HUDEP-2 (cell line): Measurements from ENCODE around the gene SORCS2.

Source experiments
- DNase-seq, 76 experiments: peaks; one replicate each; lab custom pipeline; 2025; ENCODE audit not compliant: unreplicated experiment in 76 of 76; lab: John Stamatoyannopoulos, UW

The SORCS2 gene

DNA sequence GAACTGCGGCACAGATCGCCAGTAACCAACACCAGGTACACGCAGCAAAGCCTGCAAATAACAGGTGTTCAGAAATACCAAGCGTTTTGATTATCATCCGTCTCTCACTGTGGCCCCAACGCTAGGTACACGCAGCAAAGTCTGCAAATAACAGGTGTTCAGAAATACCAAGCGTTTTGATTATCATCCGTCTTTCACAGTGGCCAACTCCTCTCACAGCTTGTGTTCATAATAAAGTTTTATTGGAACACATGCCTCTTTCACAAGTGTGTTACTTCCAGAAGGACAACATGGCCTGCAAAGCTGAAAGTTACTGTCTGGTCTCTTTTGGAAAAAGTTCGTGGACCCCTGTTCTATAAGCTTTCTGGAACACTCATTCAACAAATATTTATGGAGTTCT is 594.2 kb downstream of the SORCS2 start:
- no peak for DNase-seq

DNA sequence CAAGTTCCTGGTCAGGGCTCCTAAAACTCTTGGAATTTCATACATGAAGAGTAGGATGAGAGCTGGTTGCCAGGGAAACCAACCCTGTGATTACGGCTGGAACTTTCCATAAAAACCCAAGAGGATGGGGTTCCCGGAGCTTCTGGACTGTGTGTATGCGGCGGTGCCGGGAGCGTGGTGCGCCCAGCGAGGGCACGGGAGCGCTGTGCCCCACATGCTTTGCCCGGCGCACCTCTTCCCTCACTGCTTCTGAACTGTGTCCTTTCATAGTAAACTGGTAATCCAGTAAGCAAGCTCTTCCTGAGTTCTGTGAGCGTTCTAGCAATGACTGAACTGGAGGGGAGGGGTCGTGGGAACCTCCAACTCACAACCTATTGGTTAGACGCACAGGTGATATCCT is 594.7 kb downstream of the SORCS2 start:
- no peak for DNase-seq

DNA sequence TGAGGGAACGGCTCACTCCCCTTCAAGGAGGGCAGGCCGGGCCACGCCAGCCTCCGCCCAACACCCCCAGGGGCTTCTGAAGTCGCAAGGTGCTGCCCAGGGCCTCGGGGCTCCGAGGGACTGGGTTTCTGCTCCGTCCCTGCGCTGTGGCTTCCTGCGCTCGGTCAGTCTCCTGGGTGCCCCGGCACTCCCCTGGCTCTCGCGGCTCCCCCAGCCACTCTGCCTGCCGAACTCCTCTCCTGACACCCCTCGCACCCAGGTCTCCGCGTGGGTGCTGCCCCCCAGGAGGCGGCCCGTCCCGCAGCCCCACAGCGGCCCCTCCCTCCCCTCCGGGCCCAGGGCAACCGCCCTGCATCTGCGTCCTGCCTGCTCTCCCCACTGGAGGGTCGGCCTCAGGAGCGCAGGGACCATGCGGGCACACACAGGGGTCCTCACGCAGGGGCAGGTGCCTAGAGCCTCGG is 595.4 kb downstream of the SORCS2 start:
- DNase-seq, result no peak

DNA sequence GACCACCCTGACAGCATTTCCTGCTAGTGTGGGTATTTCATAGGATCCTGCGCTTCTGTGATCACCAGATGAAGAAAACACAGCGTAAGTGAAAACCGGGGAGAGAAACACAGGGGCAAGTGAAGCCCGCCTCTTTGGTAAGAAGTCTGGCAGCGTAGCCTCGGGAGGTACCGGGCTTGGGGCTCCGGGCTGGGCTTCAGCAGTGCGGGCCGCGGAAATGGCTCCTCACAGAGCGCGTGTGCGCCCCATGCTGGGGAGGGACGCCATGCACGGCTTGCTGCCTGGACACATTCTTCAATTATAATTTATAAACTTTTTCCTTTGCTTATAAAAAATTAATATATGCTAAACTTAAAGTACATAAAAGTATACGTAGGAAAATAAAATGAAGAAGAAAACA is 595.9 kb downstream of the SORCS2 start:
- no peak for DNase-seq

DNA sequence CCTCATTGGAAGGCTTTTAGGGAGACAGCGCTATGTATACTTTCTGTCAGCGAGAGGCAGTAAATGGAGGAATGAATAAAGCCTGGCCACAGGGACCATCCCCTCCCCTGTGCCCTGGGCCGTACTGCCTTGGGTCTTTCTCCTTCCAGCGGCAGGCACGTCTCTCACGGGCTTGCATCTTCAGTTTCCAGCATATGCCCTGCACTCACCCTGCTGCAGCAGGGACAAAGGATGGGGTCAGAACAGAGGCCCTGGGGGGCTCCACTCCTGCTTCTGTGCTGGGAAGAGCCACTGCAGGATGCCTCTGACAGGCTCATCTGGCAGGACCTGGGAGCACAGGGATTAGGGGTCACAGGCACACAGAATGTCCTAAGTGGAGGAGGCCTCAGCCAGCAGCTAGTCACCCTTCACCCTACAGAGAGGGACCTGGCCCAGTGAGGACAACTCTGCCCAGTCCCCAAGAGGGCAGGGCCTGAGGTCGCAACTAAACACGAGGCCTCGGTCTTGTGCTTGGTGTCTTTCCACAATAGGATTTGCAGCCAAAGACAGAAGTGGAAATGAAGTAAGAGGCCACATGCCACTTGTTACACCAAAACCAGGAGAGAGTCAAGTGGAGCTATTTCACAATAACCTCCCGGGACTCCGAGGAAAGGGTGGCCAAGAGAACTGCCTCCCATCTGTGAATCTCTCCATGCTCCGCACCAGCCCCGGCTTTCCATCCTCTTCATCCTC is 596.5 kb downstream of the SORCS2 start:
- no peak for DNase-seq

DNA sequence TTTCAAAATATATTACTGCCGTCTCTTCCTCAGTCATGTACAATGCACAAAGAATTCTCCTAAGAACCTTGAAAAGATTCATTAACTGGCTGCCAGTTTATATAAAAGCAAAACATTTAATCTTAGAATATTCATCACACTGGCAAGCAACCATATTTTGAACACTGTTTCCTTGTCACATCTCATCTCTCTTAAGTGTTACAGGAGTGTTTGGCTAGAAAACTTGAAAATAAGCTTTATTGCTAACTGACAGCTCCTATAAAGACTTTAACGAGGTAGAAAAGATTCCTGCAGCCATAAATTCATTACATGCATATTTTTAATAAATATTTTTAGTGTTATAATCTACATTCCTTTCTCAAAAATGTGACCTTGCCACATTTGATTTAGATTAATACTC is 597.7 kb downstream of the SORCS2 start:
- DNase-seq, result no peak

DNA sequence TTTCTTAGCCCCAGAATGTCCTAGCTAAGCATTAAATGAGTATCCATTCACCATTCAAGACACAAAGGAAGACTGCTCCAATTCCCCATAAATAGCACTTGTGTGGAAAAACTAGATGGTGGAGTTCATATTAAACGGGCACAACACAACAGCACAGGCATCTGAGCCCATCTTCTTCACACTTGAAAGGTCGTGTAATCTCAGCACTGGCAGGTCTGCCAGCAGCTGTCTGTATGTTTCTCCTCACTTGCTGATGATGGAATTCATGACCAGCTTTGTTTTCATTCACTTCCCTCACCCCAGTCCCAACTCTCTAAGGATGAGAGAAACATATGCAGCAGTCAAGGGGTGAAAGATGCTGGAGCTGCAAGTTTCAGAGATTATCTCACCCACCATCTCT is 598.7 kb downstream of the SORCS2 start:
- no peak for DNase-seq
